Mesendoderm (in vitro differentiated cells): ENCODE measurements around the gene DSEL. TPM values are rescaled to one million over a fixed set of nuclear protein-coding genes. Genes with fewer than 3 reads are reported as not detected.

ENCODE experiments used
- DNase-seq: peaks from one replicate; pipeline ENCODE4 v3.0.0; 2013
- H2AK5ac ChIP-seq: 2 replicates; pipeline ENCODE4 v1.6.1; 2013; ENCODE audit warnings: low read length, inconsistent platforms
- H2BK120ac ChIP-seq: 2 replicates; pipeline ENCODE4 v1.6.1; 2013; ENCODE audit warnings: low read depth, mild to moderate bottlenecking, low read length, moderate library complexity, mixed read lengths
- H2BK15ac ChIP-seq: replicated peaks from 2 replicates; pipeline ENCODE4 v1.6.1; 2013; ENCODE audit warnings: low read depth, mild to moderate bottlenecking, moderate library complexity
- H2BK5ac ChIP-seq: 2 replicates; pipeline ENCODE4 v1.6.1; 2013; ENCODE audit warnings: low read length, inconsistent platforms
- H3K18ac ChIP-seq: 2 replicates; pipeline ENCODE4 v1.6.1; 2013; ENCODE audit warnings: mild to moderate bottlenecking, low read length, mixed read lengths
- H3K23ac ChIP-seq: one replicate; pipeline ENCODE4 v1.6.1; 2013; ENCODE audit warnings: low read length
- H3K27ac ChIP-seq: 2 replicates; pipeline ENCODE4 v1.5.1; 2013; ENCODE audit warnings: low read depth, mild to moderate bottlenecking, inconsistent platforms, low read length, moderate library complexity
- H3K27me3 ChIP-seq: 2 replicates; pipeline ENCODE4 v1.6.1; 2013; ENCODE audit warnings: low read length, control low read depth, mild to moderate bottlenecking, inconsistent platforms; ENCODE audit not compliant: insufficient read depth, poor library complexity
- H3K36me3 ChIP-seq: 2 replicates; pipeline ENCODE4 v1.6.1; 2013; ENCODE audit warnings: low read length, inconsistent platforms; ENCODE audit not compliant: control insufficient read depth, insufficient read depth
- H3K4ac ChIP-seq: one replicate; pipeline ENCODE4 v1.6.1; 2013; ENCODE audit warnings: low read depth, mild to moderate bottlenecking, low read length, moderate library complexity
- H3K4me1 ChIP-seq: 2 replicates; pipeline ENCODE4 v1.6.1; 2013; ENCODE audit warnings: low read depth, low read length, inconsistent platforms; ENCODE audit not compliant: control insufficient read depth
- H3K4me2 ChIP-seq: 2 replicates; pipeline ENCODE4 v1.6.1; 2013; ENCODE audit warnings: low read length
- H3K4me3 ChIP-seq: 2 replicates; pipeline ENCODE4 v1.5.1; 2013; ENCODE audit warnings: mild to moderate bottlenecking, low read length
- H3K56ac ChIP-seq: one replicate; pipeline ENCODE4 v1.6.1; 2013; ENCODE audit warnings: low read length
- H3K79me1 ChIP-seq: 2 replicates; pipeline ENCODE4 v1.6.1; 2013; ENCODE audit warnings: low read length, inconsistent platforms
- H3K79me2 ChIP-seq: 2 replicates; pipeline ENCODE4 v1.6.1; 2013; ENCODE audit warnings: mild to moderate bottlenecking, low read length; ENCODE audit not compliant: control insufficient read depth, insufficient read depth
- H3K9ac ChIP-seq: 2 replicates; pipeline ENCODE4 v1.6.1; 2013; ENCODE audit warnings: low read length, inconsistent platforms
- H4K5ac ChIP-seq: one replicate; pipeline ENCODE4 v1.6.1; 2013; ENCODE audit warnings: low read length
- H4K8ac ChIP-seq: one replicate; pipeline ENCODE4 v1.6.1; 2013; ENCODE audit warnings: low read depth, mild to moderate bottlenecking, control low read depth, low read length, moderate library complexity
- WGBS: extraction: QIAGEN DNeasy Blood & Tissue Kit; methylation state at CpG from one replicate; pipeline ENCODE4 v1.1.7; 2013; ENCODE audit warnings: low lambda C conversion rate, missing lambda C conversion rate; ENCODE audit not compliant: insufficient coverage; ENCODE audit errors: extremely low coverage; 5-methylcytosine and 5-hydroxymethylcytosine counted together
- polyA plus RNA-seq, 2 experiments: library from polyadenylated mRNA; stranded (reverse); fragments of 200-250 nt; gene quantifications; one replicate each; pipeline ENCODE4 v1.2.3, GENCODE V29; 2013

Gene DSEL
- 11.1 TPM for polyA plus RNA-seq (2013, experiment 1 of 2)
- polyA plus RNA-seq (2013, experiment 2 of 2) = 11.8 TPM

GRCh38 chr18:67516539-67517443 lies at the start of gene DSEL:
Gene DSEL (minus strand): TSS chr18:67516720. CDS start chr18:67514608, 2,112 bp downstream.
- Histone ChIP-seq H3K79me2 (peaks cover 26% of the 10 kb centered on the region), H3K18ac (peak within 1 kb of the TSS; percentile 15), H3K4ac (no peak within 1 kb of the TSS), H2BK5ac (no peak within 1 kb of the TSS), H3K4me3 (peak within 1 kb of the TSS; percentile 87), H2BK15ac (no peak within 1 kb of the TSS), H3K9ac (peak within 1 kb of the TSS; percentile 91), H3K4me2 (peak within 1 kb of the TSS; percentile 70), H3K23ac (no peak within 1 kb of the TSS), H3K27ac (peak within 1 kb of the TSS; percentile 42), H3K79me1 (peaks cover 4% of the 10 kb centered on the region), H3K27me3 (no peaks in the 10 kb centered on the region), H4K5ac (no peak within 1 kb of the TSS), H3K4me1 (no peaks in the 10 kb centered on the region), H3K36me3 (no peaks in the 10 kb centered on the region), H3K56ac (peak within 1 kb of the TSS; percentile 92), H2AK5ac (no peak within 1 kb of the TSS), H4K8ac (no peak within 1 kb of the TSS), H2BK120ac (no peak within 1 kb of the TSS)
- DNase-seq = peak; percentile 96
- no CpG with 5 or more reads among the region's 79 CpGs for WGBS

GRCh38 chr18:67553437-67553836 lies 36.9 kb upstream of the DSEL start:
- H3K18ac ChIP-seq = no peak overlapping the region
- H3K79me2 ChIP-seq = no peaks in the 10 kb centered on the region
- H3K4me1 ChIP-seq = no peaks in the 10 kb centered on the region
- H2BK120ac ChIP-seq = no peak overlapping the region
- no peak overlapping the region for H3K27ac ChIP-seq
- no peak overlapping the region for H3K56ac ChIP-seq
- WGBS = no CpG with 5 or more reads among the region's 2 CpGs
- no peak overlapping the region for H2BK5ac ChIP-seq
- H3K4ac ChIP-seq = no peak overlapping the region
- H3K4me2 ChIP-seq = no peak overlapping the region
- no peaks in the 10 kb centered on the region for H3K79me1 ChIP-seq
- no peaks in the 10 kb centered on the region for H3K36me3 ChIP-seq
- no peak overlapping the region for H3K9ac ChIP-seq
- no peak overlapping the region for H3K23ac ChIP-seq
- H2AK5ac ChIP-seq = no peak overlapping the region
- no peak overlapping the region for H3K4me3 ChIP-seq
- DNase-seq = no peak
- no peak overlapping the region for H4K8ac ChIP-seq
- H3K27me3 ChIP-seq = no peaks in the 10 kb centered on the region
- no peak overlapping the region for H2BK15ac ChIP-seq
- H4K5ac ChIP-seq = no peak overlapping the region

- Histone ChIP-seq H3K79me2 (no peaks in the 10 kb centered on the region), H2BK15ac (no peak overlapping the region), H4K5ac (no peak overlapping the region), H3K27ac (no peak overlapping the region), H2AK5ac (no peak overlapping the region), H3K4ac (no peak overlapping the region), H3K56ac (no peak overlapping the region), H2BK5ac (no peak overlapping the region), H3K4me3 (no peak overlapping the region), H3K23ac (no peak overlapping the region), H2BK120ac (no peak overlapping the region), H3K4me2 (no peak overlapping the region), H3K18ac (no peak overlapping the region), H4K8ac (no peak overlapping the region), H3K4me1 (no peaks in the 10 kb centered on the region), H3K36me3 (no peaks in the 10 kb centered on the region), H3K27me3 (no peaks in the 10 kb centered on the region), H3K79me1 (no peaks in the 10 kb centered on the region), H3K9ac (no peak overlapping the region)
- DNase-seq = no peak
- WGBS = no CpG with 5 or more reads among the region's 3 CpGs
These were observed 34.5 kb upstream of the DSEL start for GRCh38 chr18:67550872-67551520.

- Histone ChIP-seq H3K4ac (no peak overlapping the region), H3K4me2 (no peak overlapping the region), H3K4me1 (no peaks in the 10 kb centered on the region), H3K4me3 (no peak overlapping the region), H2AK5ac (no peak overlapping the region), H4K8ac (no peak overlapping the region), H3K23ac (no peak overlapping the region), H3K36me3 (no peaks in the 10 kb centered on the region), H3K18ac (no peak overlapping the region), H3K56ac (no peak overlapping the region), H3K79me2 (no peaks in the 10 kb centered on the region), H2BK15ac (no peak overlapping the region), H3K9ac (no peak overlapping the region), H3K27me3 (no peaks in the 10 kb centered on the region), H4K5ac (no peak overlapping the region), H2BK5ac (no peak overlapping the region), H3K27ac (no peak overlapping the region), H2BK120ac (no peak overlapping the region), H3K79me1 (no peaks in the 10 kb centered on the region)
- DNase-seq = no peak
- WGBS = no CpG with 5 or more reads among the region's 4 CpGs
These were observed 33.4 kb upstream of the DSEL start for GRCh38 chr18:67549946-67550345.

- no peak overlapping the region for H2BK120ac ChIP-seq
- H3K79me2 ChIP-seq = no peaks in the 10 kb centered on the region
- H4K5ac ChIP-seq = no peak overlapping the region
- no peak overlapping the region for H3K56ac ChIP-seq
- H3K18ac ChIP-seq = no peak overlapping the region
- H3K23ac ChIP-seq = no peak overlapping the region
- no peak overlapping the region for H4K8ac ChIP-seq
- H3K79me1 ChIP-seq = no peaks in the 10 kb centered on the region
- no peak overlapping the region for H2BK15ac ChIP-seq
- H3K27ac ChIP-seq = no peak overlapping the region
- no peaks in the 10 kb centered on the region for H3K36me3 ChIP-seq
- H3K4me3 ChIP-seq = no peak overlapping the region
- no peak overlapping the region for H3K4me2 ChIP-seq
- no peak overlapping the region for H2BK5ac ChIP-seq
- no peak overlapping the region for H3K4ac ChIP-seq
- no peak for DNase-seq
- no peaks in the 10 kb centered on the region for H3K4me1 ChIP-seq
- no peak overlapping the region for H2AK5ac ChIP-seq
- no peaks in the 10 kb centered on the region for H3K27me3 ChIP-seq
- H3K9ac ChIP-seq = no peak overlapping the region
These were observed 29.2 kb upstream of the DSEL start for GRCh38 chr18:67545681-67546080.
